Middle frontal gyrus (tissue), 1 donor: ENCODE results near the gene NDC1.

Experiments
- DNase-seq: peaks from one replicate; pipeline ENCODE4 v3.0.0-alpha.2; 2015; ENCODE audit warnings: low spot score; ENCODE audit errors: extremely low spot score

NDC1 gene

GRCh38 chr1:53732409-53732808 lies 105.7 kb downstream of the NDC1 start:
- no peak for DNase-seq

- no peak for DNase-seq
These were observed 106.3 kb downstream of the NDC1 start for GRCh38 chr1:53731779-53732305.

- DNase-seq = no peak
These were observed 107.0 kb downstream of the NDC1 start for GRCh38 chr1:53731043-53731600.

- no peak for DNase-seq
These were observed 107.8 kb downstream of the NDC1 start for GRCh38 chr1:53730224-53730865.

- no peak for DNase-seq
These were observed 108.5 kb downstream of the NDC1 start for GRCh38 chr1:53729456-53730223.

- no peak for DNase-seq
These were observed 109.2 kb downstream of the NDC1 start for GRCh38 chr1:53728702-53729455.

GRCh38 chr1:53728196-53728595 lies 109.9 kb downstream of the NDC1 start:
- no peak for DNase-seq

- no peak for DNase-seq
These were observed 110.5 kb downstream of the NDC1 start for GRCh38 chr1:53727461-53728092.

- DNase-seq = no peak
These were observed 112.0 kb downstream of the NDC1 start for GRCh38 chr1:53726009-53726600.

- no peak for DNase-seq
These were observed 112.8 kb downstream of the NDC1 start for GRCh38 chr1:53725238-53725689.

- no peak for DNase-seq
These were observed 116.1 kb downstream of the NDC1 start for GRCh38 chr1:53722025-53722424.

- DNase-seq = no peak
These were observed 117.0 kb downstream of the NDC1 start for GRCh38 chr1:53721088-53721487.

- no peak for DNase-seq
These were observed 118.6 kb downstream of the NDC1 start for GRCh38 chr1:53719469-53719868.

- no peak for DNase-seq
These were observed 119.7 kb downstream of the NDC1 start for GRCh38 chr1:53718443-53718842.

- no peak for DNase-seq
These were observed 120.9 kb downstream of the NDC1 start for GRCh38 chr1:53717025-53717804.

- DNase-seq = no peak
These were observed 121.9 kb downstream of the NDC1 start for GRCh38 chr1:53716150-53716549.

GRCh38 chr1:53715478-53715877 lies 122.6 kb downstream of the NDC1 start:
- no peak for DNase-seq
